DND-41 (cell line): Measurements from ENCODE around the gene VEGFA.

ENCODE experiments used
- ATAC-seq: fragments of 200-7000 bp; cut with Tn5 transposase; 3 replicates; pipeline ENCODE4 v1.9.1; 2021; ENCODE audit warnings: low read depth; ENCODE audit not compliant: insufficient read depth
- DNase-seq: peaks from one replicate; pipeline ENCODE4 v3.0.0-alpha.2; 2020
- H2AFZ ChIP-seq: 2 replicates; pipeline ENCODE4 v1.6.0; 2012; ENCODE audit warnings: low read depth, low read length
- H3K27ac ChIP-seq: 2 replicates; pipeline ENCODE4 v1.5.1; 2012; ENCODE audit warnings: low read length, inconsistent platforms
- H3K27me3 ChIP-seq: fragments of 200-600 bp; sonication (generic); 2 replicates; pipeline ENCODE4 v1.6.0; 2012; ENCODE audit warnings: low read length, mild to moderate bottlenecking, inconsistent platforms; ENCODE audit not compliant: insufficient read depth, poor library complexity
- H3K36me3 ChIP-seq: 2 replicates; pipeline ENCODE4 v1.5.1; 2012; ENCODE audit warnings: low read length, inconsistent platforms; ENCODE audit not compliant: insufficient read depth
- H3K4me1 ChIP-seq: 2 replicates; pipeline ENCODE4 v1.5.1; 2012; ENCODE audit warnings: mild to moderate bottlenecking, low read length; ENCODE audit not compliant: insufficient read depth
- H3K4me2 ChIP-seq: 2 replicates; pipeline ENCODE4 v1.6.0; 2012; ENCODE audit warnings: mild to moderate bottlenecking, moderate library complexity, low read length, inconsistent platforms; ENCODE audit not compliant: insufficient read depth
- H3K4me3 ChIP-seq, 2 experiments: fragments of 200-600 bp in 1 of 2; shearing (Covaris generic) in 1 of 2; 2 replicates each; pipeline ENCODE4 v1.5.1; 2012 to 2016; ENCODE audit warnings: inconsistent platforms in 2 of 2, low read length in 2 of 2, mild to moderate bottlenecking in 2 of 2, low read depth in 1 of 2, moderate library complexity in 1 of 2
- H3K79me2 ChIP-seq: 2 replicates; pipeline ENCODE4 v1.6.0; 2012; ENCODE audit warnings: low read length, inconsistent platforms; ENCODE audit not compliant: insufficient read depth
- H3K9ac ChIP-seq: 2 replicates; pipeline ENCODE4 v1.6.0; 2012; ENCODE audit warnings: low read depth, mild to moderate bottlenecking, inconsistent platforms, low read length, moderate library complexity
- H3K9me3 ChIP-seq: 2 replicates; pipeline ENCODE4 v1.5.1; 2012; ENCODE audit warnings: low read length, moderate library complexity, mild to moderate bottlenecking, inconsistent platforms; ENCODE audit not compliant: insufficient read depth, severe bottlenecking
- H4K20me1 ChIP-seq: 2 replicates; pipeline ENCODE4 v1.6.0; 2012; ENCODE audit warnings: low read length; ENCODE audit not compliant: insufficient read depth
- CTCF ChIP-seq: IDR thresholded peaks from 2 replicates; pipeline ENCODE4 v1.5.1; 2012; ENCODE audit warnings: borderline replicate concordance, low read length, moderate library complexity, mild to moderate bottlenecking; ENCODE audit not compliant: poor library complexity, severe bottlenecking; ENCODE audit errors: extremely low read depth
- EZH2 ChIP-seq: IDR thresholded peaks from 3 replicates; pipeline ENCODE4 v1.6.1; 2012; ENCODE audit warnings: borderline replicate concordance, low read depth, mild to moderate bottlenecking, moderate library complexity, low read length, inconsistent platforms; ENCODE audit not compliant: severe bottlenecking

The VEGFA gene

GRCh38 chr6:43735642-43736199, 34.3 kb upstream of the VEGFA start:
- Histone ChIP-seq H3K4me1 (no peaks in the 10 kb centered on the region), H4K20me1 (no peaks in the 10 kb centered on the region), H3K4me3 (no peak overlapping the region), H3K9me3 (peaks cover 8% of the 10 kb centered on the region), H2AFZ (no peak overlapping the region), H3K27ac (no peak overlapping the region), H3K27me3 (no peaks in the 10 kb centered on the region), H3K4me2 (no peak overlapping the region), H3K9ac (no peak overlapping the region), H3K36me3 (no peaks in the 10 kb centered on the region), H3K79me2 (no peaks in the 10 kb centered on the region)
- ATAC-seq (no peak), DNase-seq (no peak)
- TF ChIP-seq EZH2 (no peak), CTCF (no peak)

GRCh38 chr6:43736211-43736786, 33.7 kb upstream of the VEGFA start:
- Histone ChIP-seq H3K27me3 (no peaks in the 10 kb centered on the region), H3K27ac (no peak overlapping the region), H3K9me3 (peaks cover 3% of the 10 kb centered on the region), H4K20me1 (no peaks in the 10 kb centered on the region), H3K4me3 (no peak overlapping the region), H3K4me2 (no peak overlapping the region), H3K4me1 (no peaks in the 10 kb centered on the region), H3K79me2 (no peaks in the 10 kb centered on the region), H3K9ac (no peak overlapping the region), H2AFZ (no peak overlapping the region), H3K36me3 (no peaks in the 10 kb centered on the region)
- DNase-seq = no peak
- ATAC-seq = no peak
- TF ChIP-seq EZH2 = no peak

- no peak for ATAC-seq
Observed at GRCh38 chr6:43736844-43737243, 33.2 kb upstream of the VEGFA start.

More at GRCh38 chr6:43736844-43737243, 33.2 kb upstream of the VEGFA start:
- Histone ChIP-seq H3K9ac (no peak overlapping the region), H3K27me3 (no peaks in the 10 kb centered on the region), H3K4me3 (no peak overlapping the region), H3K9me3 (no peaks in the 10 kb centered on the region), H3K27ac (no peak overlapping the region), H2AFZ (no peak overlapping the region), H4K20me1 (no peaks in the 10 kb centered on the region), H3K79me2 (no peaks in the 10 kb centered on the region), H3K4me2 (no peak overlapping the region), H3K4me1 (no peaks in the 10 kb centered on the region), H3K36me3 (no peaks in the 10 kb centered on the region)
- TF ChIP-seq EZH2 (no peak), CTCF (no peak)
- DNase-seq = no peak
